ENCODE measurements around the gene ANKS1B.

- TF ChIP-seq RAD21 (IDR thresholded peaks at IDR 0.05; ENCODE audit: low read depth) (no peak), TAF1 (IDR thresholded peaks at IDR 0.05; ENCODE audit: low read depth) (no peak), NFIC (IDR thresholded peaks at IDR 0.05) (no peak), EP300 (IDR thresholded peaks at IDR 0.05; ENCODE audit: borderline replicate concordance) (no peak), FOXM1 (IDR thresholded peaks at IDR 0.05; ENCODE audit: borderline replicate concordance, low read depth) (no peak)
Observed at GRCh38 chr12:99523853-99524252, 460.9 kb downstream of the ANKS1B start.
